HepG2 (cell line): ENCODE data around the gene LYZ. TPM values are rescaled to one million over a fixed set of nuclear protein-coding genes. Genes with fewer than 3 reads are reported as not detected.
A peak's percentile ranks its signal among the peaks of the same experiment; 100 is the strongest.

Experiments used
- ELF4 ChIP-seq: sonication (generic); formaldehyde crosslinking; IDR thresholded peaks from 2 replicates; pipeline ENCODE4 v1.5.0; 2020; ENCODE audit warnings: missing genetic modification reagents, mild to moderate bottlenecking, moderate library complexity, borderline replicate concordance
- GABPA ChIP-seq, 2 experiments: IDR thresholded peaks; 2 replicates each; pipeline ENCODE4 v1.6.1; 2011 to 2016; ENCODE audit warnings: low read depth in 2 of 2, low read length in 1 of 2, missing biosample characterization in 1 of 2, missing genetic modification characterization in 1 of 2
- TCF7L2 ChIP-seq: IDR thresholded peaks from 2 replicates; pipeline ENCODE4 v1.6.1; 2011; ENCODE audit warnings: mild to moderate bottlenecking, low read depth, low read length, moderate library complexity
- ZFP36L2 ChIP-seq: sonication (generic); formaldehyde crosslinking; IDR thresholded peaks from 2 replicates; pipeline ENCODE4 v1.4.0; 2020; ENCODE audit warnings: missing genetic modification reagents
- ZNF143 ChIP-seq: sonication (generic); formaldehyde crosslinking; IDR thresholded peaks from 2 replicates; pipeline ENCODE4 v1.4.0; 2020; ENCODE audit warnings: missing genetic modification reagents
- ZNF333 ChIP-seq: sonication (generic); formaldehyde crosslinking; IDR thresholded peaks from 2 replicates; pipeline ENCODE4 v1.4.0; 2020; ENCODE audit warnings: mild to moderate bottlenecking, missing genetic modification reagents, borderline replicate concordance
- ZSCAN22 ChIP-seq: sonication (generic); formaldehyde crosslinking; IDR thresholded peaks from 2 replicates; pipeline ENCODE4 v1.4.0; 2020; ENCODE audit warnings: mild to moderate bottlenecking, missing genetic modification reagents
- polyA plus RNA-seq, 8 experiments: library from polyadenylated mRNA; depleted of rRNA in 3 of 8; stranded (reverse) in 7 of 8; unstranded in 1 of 8; fragments of >200 nt; fragmentation: Illumina TruSeq in 4 of 8; extraction: Trizol in 4 of 8; gene quantifications; 2 replicates each; pipeline versions ENCODE4 v1.2.1 to v1.2.3, GENCODE V29; 2011 to 2016; ENCODE audit warnings: low read depth in 4 of 8, missing spikeins in 1 of 8, mixed read lengths in 1 of 8; ENCODE audit not compliant: insufficient read depth in 1 of 8
- total RNA-seq, 5 experiments: library from RNA; depleted of rRNA; stranded (reverse); fragments of >200 nt; fragmentation: Illumina TruSeq; extraction: Trizol; gene quantifications; 2 replicates each; pipeline ENCODE4 v1.2.3, GENCODE V29; 2016; ENCODE audit warnings: low read depth in 1 of 5
- TF ChIP-seq, protein P1 (sequence below): sonication (generic); formaldehyde crosslinking; IDR thresholded peaks from 2 replicates; pipeline ENCODE4 v1.8.1; 2023; ENCODE audit warnings: mild to moderate bottlenecking, missing genetic modification reagents
- TF ChIP-seq, protein P2 (sequence below): IDR thresholded peaks from 2 replicates; pipeline ENCODE4 v1.4.0; 2020; ENCODE audit warnings: mild to moderate bottlenecking, missing genetic modification reagents
- TF ChIP-seq, protein P3 (sequence below): sonication (generic); formaldehyde crosslinking; IDR thresholded peaks from 2 replicates; pipeline ENCODE4 v1.9.0; 2021; ENCODE audit warnings: missing genetic modification reagents, mild to moderate bottlenecking, borderline replicate concordance
- TF ChIP-seq, protein P4 (sequence below): conservative IDR thresholded peaks from 2 replicates; pipeline ENCODE4 v1.6.1; 2018; ENCODE audit warnings: missing genetic modification reagents
- TF ChIP-seq, protein P5 (sequence below): sonication (generic); formaldehyde crosslinking; IDR thresholded peaks from 2 replicates; pipeline ENCODE4 v1.4.0; 2020; ENCODE audit warnings: mild to moderate bottlenecking, missing genetic modification reagents

The LYZ gene
- total and polyA plus RNA-seq, 2 of the 13 experiments (the other 11 are each of a cell fraction or from before 2014, with no cell fraction given), result 1,788 to 2,054 TPM

DNA sequence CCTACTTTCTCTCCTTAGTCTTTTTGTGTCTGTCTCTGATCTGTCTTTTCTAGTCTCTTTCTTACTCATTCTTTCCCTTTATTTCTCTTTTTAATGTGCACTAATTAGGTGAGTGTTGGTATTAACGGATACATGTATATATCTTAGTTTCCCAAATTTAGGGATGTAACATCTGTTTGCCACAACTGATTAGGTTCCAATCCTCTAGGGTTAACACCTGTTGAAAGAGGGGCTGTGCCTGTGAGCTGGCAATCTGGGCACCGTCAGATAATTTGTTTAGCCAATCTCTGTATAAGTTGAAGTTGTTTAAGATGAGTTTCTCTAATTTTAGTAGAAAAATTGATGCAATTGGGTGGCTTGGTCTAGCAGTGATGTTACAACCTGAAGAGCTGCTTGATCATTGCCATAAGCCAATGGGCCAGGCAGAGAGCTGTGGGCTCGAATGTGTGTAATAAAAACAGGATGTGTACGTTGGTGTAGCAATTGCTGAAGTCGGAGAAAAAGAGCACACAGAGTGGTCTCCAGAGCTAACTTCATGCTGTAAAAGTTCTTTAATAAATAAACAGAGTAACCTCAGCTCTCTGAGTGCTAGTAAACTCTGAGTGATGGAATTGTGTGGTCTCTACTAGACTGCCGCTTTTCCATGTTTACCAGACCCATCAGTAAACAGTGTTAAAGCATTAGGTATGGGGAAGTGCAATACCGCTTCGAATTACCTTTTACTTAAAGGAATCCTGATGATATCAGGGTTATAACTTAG is 18.3 kb upstream of the LYZ start (continued):
- TF ChIP-seq, protein P1, sequence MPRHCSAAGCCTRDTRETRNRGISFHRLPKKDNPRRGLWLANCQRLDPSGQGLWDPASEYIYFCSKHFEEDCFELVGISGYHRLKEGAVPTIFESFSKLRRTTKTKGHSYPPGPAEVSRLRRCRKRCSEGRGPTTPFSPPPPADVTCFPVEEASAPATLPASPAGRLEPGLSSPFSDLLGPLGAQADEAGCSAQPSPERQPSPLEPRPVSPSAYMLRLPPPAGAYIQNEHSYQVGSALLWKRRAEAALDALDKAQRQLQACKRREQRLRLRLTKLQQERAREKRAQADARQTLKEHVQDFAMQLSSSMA (CRISPR knock-in tag), result no peak
- TF ChIP-seq ZNF143 (CRISPR knock-in tag) (no peak), ZFP36L2 (CRISPR knock-in tag) (no peak), GABPA (IDR thresholded peaks at IDR 0.05; ENCODE audit: low read depth, low read length) (no peak), GABPA (CRISPR knock-in tag; IDR thresholded peaks at IDR 0.05; ENCODE audit: low read depth) (no peak), TCF7L2 (no peak), ZNF333 (CRISPR knock-in tag) (no peak), ELF4 (CRISPR knock-in tag) (no peak), ZSCAN22 (CRISPR knock-in tag) (no peak)
- TF ChIP-seq, protein P2, sequence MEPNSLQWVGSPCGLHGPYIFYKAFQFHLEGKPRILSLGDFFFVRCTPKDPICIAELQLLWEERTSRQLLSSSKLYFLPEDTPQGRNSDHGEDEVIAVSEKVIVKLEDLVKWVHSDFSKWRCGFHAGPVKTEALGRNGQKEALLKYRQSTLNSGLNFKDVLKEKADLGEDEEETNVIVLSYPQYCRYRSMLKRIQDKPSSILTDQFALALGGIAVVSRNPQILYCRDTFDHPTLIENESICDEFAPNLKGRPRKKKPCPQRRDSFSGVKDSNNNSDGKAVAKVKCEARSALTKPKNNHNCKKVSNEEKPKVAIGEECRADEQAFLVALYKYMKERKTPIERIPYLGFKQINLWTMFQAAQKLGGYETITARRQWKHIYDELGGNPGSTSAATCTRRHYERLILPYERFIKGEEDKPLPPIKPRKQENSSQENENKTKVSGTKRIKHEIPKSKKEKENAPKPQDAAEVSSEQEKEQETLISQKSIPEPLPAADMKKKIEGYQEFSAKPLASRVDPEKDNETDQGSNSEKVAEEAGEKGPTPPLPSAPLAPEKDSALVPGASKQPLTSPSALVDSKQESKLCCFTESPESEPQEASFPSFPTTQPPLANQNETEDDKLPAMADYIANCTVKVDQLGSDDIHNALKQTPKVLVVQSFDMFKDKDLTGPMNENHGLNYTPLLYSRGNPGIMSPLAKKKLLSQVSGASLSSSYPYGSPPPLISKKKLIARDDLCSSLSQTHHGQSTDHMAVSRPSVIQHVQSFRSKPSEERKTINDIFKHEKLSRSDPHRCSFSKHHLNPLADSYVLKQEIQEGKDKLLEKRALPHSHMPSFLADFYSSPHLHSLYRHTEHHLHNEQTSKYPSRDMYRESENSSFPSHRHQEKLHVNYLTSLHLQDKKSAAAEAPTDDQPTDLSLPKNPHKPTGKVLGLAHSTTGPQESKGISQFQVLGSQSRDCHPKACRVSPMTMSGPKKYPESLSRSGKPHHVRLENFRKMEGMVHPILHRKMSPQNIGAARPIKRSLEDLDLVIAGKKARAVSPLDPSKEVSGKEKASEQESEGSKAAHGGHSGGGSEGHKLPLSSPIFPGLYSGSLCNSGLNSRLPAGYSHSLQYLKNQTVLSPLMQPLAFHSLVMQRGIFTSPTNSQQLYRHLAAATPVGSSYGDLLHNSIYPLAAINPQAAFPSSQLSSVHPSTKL (CRISPR knock-in tag), result peak; percentile 61
- TF ChIP-seq, protein P3, sequence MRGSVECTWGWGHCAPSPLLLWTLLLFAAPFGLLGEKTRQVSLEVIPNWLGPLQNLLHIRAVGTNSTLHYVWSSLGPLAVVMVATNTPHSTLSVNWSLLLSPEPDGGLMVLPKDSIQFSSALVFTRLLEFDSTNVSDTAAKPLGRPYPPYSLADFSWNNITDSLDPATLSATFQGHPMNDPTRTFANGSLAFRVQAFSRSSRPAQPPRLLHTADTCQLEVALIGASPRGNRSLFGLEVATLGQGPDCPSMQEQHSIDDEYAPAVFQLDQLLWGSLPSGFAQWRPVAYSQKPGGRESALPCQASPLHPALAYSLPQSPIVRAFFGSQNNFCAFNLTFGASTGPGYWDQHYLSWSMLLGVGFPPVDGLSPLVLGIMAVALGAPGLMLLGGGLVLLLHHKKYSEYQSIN (CRISPR knock-in tag), result no peak
- TF ChIP-seq, protein P4, sequence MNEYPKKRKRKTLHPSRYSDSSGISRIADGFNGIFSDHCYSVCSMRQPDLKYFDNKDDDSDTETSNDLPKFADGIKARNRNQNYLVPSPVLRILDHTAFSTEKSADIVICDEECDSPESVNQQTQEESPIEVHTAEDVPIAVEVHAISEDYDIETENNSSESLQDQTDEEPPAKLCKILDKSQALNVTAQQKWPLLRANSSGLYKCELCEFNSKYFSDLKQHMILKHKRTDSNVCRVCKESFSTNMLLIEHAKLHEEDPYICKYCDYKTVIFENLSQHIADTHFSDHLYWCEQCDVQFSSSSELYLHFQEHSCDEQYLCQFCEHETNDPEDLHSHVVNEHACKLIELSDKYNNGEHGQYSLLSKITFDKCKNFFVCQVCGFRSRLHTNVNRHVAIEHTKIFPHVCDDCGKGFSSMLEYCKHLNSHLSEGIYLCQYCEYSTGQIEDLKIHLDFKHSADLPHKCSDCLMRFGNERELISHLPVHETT (CRISPR knock-in tag), result no peak
- TF ChIP-seq, protein P5, sequence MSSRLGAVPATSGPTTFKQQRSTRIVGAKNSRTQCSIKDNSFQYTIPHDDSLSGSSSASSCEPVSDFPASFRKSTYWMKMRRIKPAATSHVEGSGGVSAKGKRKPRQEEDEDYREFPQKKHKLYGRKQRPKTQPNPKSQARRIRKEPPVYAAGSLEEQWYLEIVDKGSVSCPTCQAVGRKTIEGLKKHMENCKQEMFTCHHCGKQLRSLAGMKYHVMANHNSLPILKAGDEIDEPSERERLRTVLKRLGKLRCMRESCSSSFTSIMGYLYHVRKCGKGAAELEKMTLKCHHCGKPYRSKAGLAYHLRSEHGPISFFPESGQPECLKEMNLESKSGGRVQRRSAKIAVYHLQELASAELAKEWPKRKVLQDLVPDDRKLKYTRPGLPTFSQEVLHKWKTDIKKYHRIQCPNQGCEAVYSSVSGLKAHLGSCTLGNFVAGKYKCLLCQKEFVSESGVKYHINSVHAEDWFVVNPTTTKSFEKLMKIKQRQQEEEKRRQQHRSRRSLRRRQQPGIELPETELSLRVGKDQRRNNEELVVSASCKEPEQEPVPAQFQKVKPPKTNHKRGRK (CRISPR knock-in tag), result no peak
